Embryonic facial prominence (tissue), 1 donor: Measurements from ENCODE around the gene FAM156B.
"Not testable (repeated sequence)": the region's sequence is repeated elsewhere in the genome, so short reads cannot be mapped to it uniquely, and the experiment has no call there.

ENCODE experiments used
- DNase-seq: peaks from one replicate; pipeline ENCODE4 v3.0.0-alpha.2; 2016; ENCODE audit errors: extremely low spot score

Gene FAM156B

GRCh38 chrX:52923781-52924241 is 26.7 kb downstream of the FAM156B start:
- DNase-seq: no peak

GRCh38 chrX:52930214-52930613 is 33.1 kb downstream of the FAM156B start:
- not testable (repeated sequence) for DNase-seq

GRCh38 chrX:52933213-52933612 is 36.1 kb downstream of the FAM156B start:
- DNase-seq: no peak

GRCh38 chrX:52933976-52934703 is 37.0 kb downstream of the FAM156B start:
- DNase-seq: no peak

- DNase-seq: peak; percentile 88
Observed at GRCh38 chrX:52934704-52935469, 37.8 kb downstream of the FAM156B start.

- DNase-seq: not testable (repeated sequence)
Observed at GRCh38 chrX:52935470-52935784, 38.3 kb downstream of the FAM156B start.

- DNase-seq: not testable (repeated sequence)
Observed at GRCh38 chrX:52940704-52941103, 43.6 kb downstream of the FAM156B start.

GRCh38 chrX:52941728-52942127 is 44.6 kb downstream of the FAM156B start:
- DNase-seq: not testable (repeated sequence)

- not testable (repeated sequence) for DNase-seq
Observed at GRCh38 chrX:52945838-52946494, 48.8 kb downstream of the FAM156B start.

- not testable (repeated sequence) for DNase-seq
Observed at GRCh38 chrX:52947501-52947900, 50.4 kb downstream of the FAM156B start.

GRCh38 chrX:52948265-52948664 is 51.1 kb downstream of the FAM156B start:
- not testable (repeated sequence) for DNase-seq

GRCh38 chrX:52949325-52949724 is 52.2 kb downstream of the FAM156B start:
- DNase-seq: not testable (repeated sequence)

GRCh38 chrX:52949884-52950283 is 52.8 kb downstream of the FAM156B start:
- DNase-seq: not testable (repeated sequence)
